Germinal center (tissue), 1 donor: ENCODE measurements around the gene TMIGD3.

Source experiments
- DNase-seq: peaks from one replicate; pipeline ENCODE4 v3.0.0; 2012; ENCODE audit warnings: mixed read lengths, low spot score

The TMIGD3 gene

DNA sequence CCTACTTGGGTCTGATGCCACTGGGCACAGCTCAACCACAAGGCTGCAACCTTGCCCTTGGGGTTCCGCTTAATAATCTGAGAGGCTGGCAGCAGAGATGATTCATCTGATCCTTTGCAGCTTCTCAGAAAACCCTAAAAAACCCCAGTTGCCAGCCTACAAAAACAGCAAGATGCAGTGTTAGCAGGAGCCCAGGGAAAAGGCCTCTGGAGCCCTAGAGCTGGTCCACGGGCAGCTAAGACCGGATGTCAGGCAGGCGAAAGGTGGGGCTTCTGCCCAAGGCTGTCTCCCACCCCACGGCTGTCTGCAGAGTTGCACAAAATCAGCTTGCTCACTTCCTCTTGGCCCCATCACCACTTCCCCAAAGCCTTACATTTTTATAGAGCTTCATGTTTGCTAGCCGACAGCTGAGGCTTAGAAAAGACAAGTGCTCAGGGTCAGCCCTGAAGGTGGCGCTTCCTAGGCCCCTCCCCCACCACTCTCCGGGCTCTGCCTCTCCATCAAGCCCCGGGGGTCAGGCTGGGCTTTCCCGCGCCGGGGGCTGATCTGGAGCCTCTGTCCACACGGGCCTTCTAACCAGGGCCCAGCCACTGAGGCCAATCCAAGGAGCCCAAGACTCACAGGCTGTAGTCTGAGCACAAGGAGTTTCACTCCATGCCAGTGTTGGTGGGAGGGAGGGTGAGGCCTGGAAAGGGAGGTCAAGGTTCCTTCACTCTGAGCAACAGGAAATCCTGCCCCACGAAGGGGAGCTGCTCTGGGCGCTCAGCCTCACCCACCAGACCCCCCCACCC, 4.2 kb upstream of the TMIGD3 start:
- peak; percentile 74 for DNase-seq

DNA sequence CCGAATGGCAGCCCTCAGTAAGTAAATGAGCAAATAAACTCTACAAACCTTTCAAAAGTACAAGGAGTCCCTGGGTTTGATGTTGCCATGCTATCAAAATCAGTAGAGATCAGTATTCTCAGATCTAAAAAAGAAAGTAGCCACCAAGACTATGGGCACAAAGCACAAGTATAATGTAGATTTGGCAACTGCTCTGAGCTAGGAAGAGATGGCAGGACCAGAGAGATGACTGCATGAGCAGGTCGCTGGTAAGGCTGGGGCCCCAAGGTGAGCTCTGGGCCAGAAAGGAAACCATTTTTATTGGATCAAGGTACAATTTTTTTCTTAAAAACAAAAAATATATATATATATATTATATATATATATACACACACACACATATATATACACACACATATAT, 3.1 kb upstream of the TMIGD3 start:
- no peak for DNase-seq

DNA sequence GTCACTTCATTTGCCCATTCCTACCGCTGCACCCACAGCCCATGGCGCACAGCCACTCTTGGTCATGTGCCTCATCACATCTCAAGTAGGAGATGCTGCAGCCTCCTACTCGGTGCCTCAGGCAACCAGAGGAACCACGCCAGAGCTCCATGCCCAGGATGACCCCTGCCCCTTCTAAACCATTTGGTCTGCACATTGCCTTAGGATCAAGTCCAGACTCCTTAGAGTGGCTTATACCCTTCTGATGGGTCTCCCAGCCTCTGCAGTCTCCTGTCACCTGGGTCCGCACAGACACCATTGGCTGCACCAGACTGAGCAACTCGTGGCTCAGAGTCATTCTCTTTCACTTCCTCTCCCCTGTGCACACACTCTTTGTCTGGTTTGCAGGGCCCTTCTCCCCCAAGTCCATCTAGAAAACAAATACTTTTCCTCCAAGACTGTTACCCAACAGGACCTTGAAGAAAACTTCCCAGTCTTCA, 2.2 kb upstream of the TMIGD3 start:
- DNase-seq, result peak; percentile 73

DNA sequence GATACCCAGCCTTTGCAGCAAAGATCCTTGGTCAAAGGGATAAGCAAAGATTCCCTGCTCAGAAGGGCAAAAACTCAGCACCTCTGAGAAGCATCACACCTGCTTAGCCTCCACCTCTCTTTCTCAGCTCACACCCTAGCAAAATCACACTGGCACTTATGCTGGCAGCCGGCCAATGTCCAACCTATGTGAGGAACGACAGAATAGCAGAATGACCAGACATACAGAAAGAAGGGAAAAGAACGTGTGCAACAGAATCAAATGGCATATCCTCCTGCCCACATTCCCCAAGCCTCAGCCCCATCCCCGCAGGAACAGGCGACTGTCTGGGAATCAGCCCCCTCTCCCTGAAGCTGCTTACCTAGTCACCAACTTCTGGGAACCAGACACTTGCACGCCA, 664 bp upstream of the TMIGD3 start:
- no peak for DNase-seq

DNA sequence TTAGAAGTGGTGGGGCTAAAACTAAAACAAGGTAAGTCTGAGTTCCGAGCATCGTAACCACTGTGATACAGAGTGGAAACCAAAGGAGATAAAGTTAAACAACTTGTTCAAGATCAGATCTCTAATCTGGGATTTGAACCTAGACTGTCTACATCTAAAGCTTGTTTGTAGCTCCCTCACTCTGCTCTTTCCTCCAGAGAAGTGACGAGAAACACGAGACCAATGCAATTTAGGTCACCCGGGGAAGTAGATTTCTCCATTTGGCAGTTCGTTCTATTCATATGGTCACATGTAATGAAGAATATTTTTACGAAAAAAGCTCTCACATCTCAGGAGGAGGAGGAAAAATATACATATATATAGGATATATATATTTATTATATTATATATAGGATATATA, 1.8 kb downstream of the TMIGD3 start:
- DNase-seq, result no peak

DNA sequence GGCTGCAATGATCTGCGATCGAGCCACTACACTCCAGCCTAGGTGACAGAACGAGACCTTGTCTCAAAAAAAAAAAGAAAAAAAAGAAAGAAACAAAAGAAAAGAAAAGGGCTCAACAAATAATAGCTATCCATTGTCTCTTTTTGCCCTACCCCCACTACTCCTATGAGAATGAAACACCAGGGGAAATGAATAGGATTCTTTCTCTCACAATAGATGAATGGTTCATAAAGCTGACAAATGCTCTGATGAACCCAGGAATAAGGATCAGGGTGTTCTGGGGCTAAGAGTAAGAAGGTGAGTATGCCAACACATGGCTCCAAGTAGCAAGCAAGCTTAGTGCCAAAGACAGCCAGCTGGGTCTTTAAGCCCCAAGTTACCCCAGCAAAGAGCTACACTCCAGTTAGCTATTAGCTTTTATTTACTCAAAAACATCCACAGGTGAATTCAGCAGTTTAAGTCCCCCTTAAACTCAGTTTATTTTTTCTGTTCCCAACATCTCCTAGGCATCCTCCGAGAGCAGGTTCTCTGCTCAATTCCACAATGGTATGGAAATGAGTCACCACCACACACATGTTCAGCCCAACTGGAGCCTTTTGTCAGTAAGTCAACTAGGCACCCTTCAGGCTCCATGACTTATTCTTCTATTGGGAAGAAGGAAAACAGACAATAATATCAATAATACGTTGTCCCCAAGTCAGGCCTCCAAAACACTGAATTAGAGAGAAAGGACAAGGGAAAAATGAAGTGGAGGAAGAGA, 4.2 kb downstream of the TMIGD3 start:
- no peak for DNase-seq

DNA sequence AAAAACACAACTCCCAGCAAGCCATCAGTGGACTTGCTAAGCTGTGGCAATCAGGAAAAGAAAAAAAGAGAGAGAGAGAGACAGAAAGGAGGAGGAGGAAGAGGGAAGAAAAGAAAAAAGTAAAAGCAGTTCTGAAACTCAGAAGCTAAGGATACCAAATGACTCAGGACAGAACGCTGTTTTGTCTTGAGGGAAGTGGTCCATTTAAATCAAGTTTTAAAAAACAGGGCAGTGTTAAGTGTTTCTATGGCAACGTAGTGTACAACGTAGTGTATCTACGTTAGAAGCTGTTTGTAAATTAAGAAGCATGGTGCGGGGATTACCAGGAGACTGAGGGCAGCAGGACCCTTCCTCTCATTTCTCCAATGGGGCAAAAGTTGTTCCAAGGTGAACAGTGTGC, 5.8 kb downstream of the TMIGD3 start:
- no peak for DNase-seq

DNA sequence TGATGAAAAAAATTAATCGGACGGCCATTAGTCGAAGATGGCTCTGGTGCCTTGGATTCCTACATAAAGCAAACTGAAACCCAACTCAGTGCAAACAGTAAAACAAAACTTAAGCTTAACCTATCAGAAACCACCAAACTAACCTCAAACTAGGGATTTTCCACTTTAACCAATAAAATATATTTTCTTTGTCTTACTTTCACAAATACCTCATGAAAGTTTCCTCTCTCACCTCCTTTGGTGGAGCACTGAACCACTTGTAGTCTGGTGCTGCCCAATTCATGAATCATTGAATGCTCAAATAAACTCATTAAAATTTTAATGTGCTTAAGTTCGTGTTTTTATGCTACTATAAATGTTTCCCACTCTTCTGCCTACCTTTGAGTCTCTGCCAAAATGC, 7.0 kb downstream of the TMIGD3 start:
- no peak for DNase-seq

DNA sequence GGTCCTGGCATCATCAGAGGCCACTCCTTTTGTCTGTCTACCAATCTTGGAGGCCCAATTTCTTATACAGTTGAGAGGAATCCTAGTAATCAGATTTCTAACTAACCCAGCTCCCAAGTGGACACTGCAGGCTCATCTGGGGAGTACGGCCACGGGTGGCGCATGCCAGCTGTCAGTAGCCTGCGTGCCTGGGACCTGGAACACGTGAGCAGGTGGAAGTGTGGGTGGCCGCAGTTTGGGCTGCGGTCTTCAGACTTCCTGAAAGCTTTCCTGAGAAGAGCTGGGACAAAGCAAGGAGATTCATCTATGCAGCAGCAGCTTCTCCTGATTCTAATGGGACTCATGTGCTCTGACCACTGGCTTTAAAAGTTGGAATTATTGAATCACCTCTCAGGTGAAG, 12.4 kb downstream of the TMIGD3 start:
- no peak for DNase-seq

DNA sequence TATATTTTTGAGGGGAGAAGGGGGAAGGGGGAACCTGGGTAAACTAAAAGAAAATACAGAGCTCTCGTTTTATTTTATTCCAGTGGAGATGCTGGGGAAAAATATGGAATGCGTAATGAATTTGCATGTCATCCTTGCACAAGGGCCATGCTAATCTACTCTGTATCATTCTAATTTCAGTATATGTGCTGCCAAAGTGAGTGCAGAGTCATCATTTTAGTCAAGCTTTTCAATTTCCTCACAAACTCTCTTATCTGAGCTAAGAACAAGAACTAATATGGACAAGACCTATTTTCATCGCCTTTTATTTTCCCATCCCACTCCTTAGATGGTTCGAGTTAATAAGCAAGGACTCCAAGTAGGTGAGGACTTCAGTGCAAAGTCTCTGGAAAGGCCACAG, 13.2 kb downstream of the TMIGD3 start:
- no peak for DNase-seq

DNA sequence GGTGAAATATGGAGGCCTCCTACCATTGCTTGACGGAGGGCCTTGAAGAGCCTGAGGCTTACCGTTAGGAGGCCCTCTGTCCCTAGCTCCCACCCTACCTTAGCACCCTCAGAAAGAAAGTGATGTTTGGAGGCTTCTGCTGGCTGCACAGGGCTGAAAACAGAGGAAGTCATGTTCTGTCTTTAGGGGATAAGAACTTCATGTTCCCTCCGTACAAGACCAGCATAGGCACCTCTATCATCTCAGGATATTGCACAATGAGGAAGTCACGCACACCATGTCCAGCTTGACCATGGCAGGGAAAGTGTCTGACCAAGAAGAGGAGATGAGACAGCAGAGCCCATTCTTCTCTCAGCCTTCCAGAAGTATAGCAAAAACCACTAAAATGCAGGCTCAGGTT, 13.8 kb downstream of the TMIGD3 start:
- no peak for DNase-seq

DNA sequence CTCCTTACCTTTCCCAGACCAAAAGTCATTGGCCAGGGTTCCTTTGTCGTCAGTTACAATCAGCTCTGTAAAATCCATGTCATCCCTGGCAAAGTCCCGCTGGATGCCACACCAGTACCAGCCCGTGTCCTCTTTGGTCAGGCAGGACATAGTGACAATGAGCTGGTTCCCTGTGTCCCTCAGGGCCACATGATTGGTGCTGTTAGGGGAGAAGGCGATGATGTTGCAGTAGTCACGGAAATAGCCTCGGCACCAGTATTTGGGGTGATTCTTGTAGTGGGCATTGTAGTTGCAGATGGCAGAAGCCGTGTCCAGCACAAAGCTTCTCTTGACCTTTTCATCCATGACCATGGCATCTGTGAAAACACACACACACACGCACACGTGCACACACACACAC, 14.8 kb downstream of the TMIGD3 start:
- no peak for DNase-seq

DNA sequence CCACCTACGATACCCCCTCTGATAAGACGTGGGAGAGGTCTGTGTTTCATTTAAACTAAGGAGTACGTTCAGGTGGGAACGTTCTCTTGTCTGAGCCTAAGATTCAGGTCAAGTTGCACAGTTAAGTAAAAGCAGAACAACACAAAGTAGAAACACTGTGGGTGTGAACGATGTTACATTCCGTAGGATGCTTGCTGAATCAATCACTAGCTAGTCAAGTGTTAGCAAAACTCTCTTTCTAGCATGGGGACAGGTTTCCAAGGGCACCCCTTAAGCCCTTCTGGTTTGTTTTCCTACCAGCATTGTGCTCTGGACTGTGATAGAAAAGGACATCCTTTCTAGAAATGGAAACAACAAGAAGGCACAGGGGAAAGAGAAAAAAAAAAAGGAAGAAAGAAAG, 16.3 kb downstream of the TMIGD3 start:
- no peak for DNase-seq

DNA sequence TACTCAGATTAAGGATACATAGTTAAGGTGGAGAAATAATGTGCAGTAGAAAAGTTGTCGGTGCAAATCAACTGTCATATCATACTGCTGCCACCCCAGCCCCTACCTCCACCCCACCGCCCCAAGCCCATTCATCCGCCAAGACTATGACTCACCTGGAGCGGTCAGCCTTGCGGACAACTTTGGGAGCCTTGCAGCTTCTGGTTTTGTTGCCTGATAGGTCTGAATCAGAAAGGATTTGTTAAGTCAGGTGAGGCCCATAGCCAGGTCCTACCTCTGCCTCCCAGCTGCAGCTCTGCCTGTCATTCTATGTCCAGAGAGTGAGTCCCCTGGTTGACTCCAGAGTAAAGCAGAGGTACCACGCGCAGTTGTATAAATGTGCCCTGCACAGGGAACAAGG, 17.0 kb downstream of the TMIGD3 start:
- DNase-seq, result no peak

DNA sequence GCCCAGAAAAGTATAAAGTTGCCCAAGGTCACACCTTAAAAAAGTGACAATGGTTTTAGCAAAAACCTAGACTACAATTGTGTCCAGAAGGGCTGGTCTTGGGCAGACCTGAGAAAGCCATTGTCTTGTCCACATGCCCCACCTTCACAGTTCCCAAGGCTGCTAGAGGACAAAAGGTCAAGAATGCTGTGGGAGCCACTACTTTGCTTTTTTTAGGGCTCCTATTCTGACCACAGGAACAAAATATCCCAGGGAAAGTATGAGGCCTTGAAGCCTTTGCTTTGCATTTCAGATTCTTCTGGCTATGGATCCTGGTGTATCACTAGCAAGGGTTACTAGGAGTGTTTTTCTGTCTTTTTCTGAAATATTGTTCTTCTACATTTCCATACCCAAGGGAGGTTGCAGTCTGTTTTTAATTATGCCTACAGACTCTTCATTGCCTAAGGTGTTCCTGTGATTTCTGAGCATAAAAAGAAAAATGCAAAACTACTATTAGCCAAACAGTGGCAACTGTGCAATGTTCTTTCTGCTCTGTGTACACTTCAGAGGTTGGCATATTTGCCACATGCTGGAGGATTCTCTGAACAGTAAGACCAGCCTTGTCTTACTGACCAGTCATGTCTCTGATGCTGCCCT, 18.9 kb downstream of the TMIGD3 start:
- no peak for DNase-seq

DNA sequence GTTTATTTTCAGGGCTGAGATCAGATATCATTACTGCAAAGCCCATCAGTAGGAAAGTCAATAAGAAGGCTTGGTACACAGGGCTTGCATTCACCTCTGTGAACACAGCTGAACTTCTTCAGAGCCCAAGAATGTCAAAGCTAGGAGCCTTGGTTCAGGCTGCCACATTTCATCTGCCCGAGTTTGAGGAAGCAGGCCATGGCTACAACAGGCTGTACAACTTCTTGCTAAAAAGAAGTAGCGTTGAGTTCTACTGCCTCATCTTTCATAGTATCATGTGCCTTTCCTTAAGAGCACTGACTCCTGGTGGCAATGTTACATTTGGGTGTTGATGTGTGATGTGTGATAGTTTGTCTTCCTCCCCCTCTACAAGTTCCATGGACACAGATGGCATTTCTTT, 19.6 kb downstream of the TMIGD3 start:
- DNase-seq, result no peak

DNA sequence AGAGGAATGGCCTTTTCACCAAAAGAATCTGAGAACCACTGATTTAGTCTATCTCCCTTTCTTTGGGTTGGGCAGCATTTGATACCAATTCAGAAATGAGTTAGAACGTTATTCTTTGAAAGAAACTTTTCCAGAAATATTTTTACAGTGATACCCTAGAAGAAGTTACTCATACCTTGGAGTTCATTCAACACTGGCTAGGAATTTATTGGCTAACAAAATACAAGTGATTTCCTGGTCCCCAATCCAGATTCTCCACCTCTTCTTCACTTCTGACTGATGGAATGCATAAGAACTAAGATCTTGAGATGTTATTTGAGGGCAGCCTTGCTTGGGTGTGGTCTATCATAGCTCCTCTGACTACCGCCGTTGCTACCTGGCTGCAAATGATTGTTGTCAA, 20.3 kb downstream of the TMIGD3 start:
- no peak for DNase-seq

DNA sequence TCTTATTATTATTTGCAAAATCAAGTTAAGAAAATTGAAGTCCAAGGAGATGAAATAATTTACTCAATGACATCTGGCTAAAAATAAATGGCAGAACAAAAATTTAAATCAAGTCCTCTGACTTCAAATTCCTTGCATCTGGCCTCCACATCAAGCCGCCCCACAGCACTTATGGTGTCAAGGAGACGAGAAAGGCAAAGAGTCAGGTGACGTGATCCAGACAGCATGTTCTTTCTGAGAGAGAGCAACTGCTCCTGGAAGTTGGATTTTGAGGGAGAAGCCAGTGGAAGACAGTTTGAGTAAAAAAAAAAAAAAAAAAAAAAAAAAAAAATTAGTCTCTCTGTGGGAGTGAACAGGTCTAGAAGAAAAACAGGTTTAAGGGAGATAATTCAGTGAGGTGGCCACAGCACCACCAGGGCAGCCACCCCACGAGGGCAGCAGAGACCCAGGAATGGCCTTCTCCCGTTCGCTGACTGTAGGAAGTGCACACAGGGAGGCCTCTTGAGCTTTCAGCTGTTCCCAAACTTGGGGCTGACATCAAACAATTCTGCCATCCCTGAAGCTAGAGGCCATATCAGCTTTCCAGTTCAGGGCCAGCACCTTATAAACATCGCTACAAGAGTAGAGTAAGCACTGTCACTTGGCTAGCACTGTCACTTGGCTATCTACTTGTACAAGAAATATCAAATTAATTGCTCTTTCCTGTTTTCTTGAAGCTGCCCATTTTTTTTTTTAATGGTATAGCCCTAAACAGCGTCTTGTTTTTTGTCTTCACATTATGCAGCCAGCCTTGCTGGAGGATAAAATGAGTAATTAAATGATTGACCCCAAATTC, 21.8 kb downstream of the TMIGD3 start:
- DNase-seq, result peak; percentile 39

DNA sequence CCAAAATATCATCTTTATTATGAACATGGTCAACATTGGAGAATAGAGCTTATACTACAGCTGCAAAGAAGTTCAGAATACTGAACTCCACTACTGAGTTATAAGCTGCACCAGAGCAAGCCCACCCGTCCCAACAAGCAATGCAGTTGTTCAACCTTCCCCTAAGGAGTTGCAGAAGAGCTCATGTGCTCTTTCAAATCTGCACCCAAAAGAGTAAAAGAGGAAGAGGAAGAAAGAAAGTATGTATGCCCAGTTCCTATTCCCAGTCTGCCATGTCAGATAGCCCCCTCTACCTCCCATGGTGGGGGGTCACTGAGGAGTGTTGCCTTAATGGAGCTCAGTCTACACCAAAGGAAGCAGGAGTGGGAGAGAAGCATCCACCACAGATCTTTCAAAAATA, 22.8 kb downstream of the TMIGD3 start:
- DNase-seq, result no peak

DNA sequence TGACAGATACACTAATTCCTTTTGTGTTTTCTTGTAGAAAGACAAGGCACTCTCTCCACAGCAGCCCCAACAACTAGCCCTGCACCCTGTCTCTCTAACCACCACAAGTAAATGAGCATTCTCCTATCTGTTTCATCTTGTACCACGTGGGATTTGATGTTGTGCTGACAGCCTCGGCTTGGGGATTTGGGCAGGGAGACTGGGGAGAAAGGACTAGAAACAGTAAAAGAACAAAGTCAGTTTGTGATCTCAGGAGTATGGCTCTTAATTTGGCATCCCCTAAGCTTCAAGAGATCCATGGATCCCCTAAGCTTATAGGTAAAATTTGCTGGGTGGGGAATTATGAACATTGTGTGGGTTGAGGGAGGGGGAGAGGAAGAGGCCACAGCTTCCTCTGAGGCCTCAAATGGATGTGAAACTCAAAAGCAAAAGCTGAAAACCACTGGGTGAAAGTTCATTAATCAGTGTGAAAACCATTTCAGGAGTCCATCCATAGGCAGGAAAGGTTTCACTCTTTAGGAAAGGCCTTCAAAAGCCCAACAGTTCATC, 26.6 kb downstream of the TMIGD3 start:
- DNase-seq, result peak; percentile 22

DNA sequence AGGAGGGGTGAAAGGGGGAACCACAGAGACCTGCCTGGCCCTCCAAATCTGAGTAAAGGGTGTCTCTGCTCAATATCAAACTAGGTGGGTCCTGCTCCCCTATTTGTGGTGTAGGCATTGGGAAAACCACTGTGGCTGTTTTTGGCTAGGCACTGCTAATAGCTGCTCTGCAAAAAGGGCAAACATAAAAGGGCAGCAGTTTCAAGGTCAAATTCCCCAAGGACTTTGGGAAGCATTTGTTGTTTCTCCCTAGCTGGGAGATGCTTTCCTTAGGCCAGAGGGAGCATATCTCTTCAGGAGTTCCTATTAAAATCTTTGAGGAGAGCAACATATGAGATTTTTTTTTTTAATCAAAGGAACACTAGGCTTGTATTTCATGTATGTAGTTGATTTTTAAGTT, 27.2 kb downstream of the TMIGD3 start:
- no peak for DNase-seq

DNA sequence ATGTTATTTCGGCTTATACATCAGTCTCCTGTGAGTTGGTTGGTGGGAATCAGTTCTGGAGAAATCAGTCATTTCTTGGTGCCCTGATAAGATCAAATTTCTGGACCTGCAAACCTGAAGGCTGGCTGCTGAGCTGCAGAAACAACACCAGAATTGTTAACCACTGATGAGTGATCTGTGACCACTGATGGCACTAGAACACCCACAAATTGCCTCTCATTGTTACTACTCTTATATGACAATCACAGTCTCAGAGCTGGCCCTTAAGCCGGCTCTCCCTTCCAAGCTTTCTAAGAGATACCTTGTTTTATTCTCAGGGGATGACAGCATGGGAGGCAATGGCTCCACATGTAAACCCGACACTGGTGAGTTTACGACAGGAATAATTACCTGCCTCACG, 27.7 kb downstream of the TMIGD3 start:
- no peak for DNase-seq
